ENCODE measurements around the gene SHISA6.

- TF ChIP-seq CTCF (IDR thresholded peaks at IDR 0.05) (peak; percentile 44), EZH2 (IDR thresholded peaks at IDR 0.05) (no peak), EZH2phosphoT487 (IDR thresholded peaks at IDR 0.05) (no peak)
Observed at GRCh38 chr17:11264183-11264871, 23.3 kb downstream of the SHISA6 start.
